ENCODE data around the gene ENTREP3. TPM values are rescaled to one million over a fixed set of nuclear protein-coding genes. Genes with fewer than 3 reads are reported as not detected.

The ENTREP3 gene
- total RNA-seq, 1 donor from 2014 or later, result 45.1 TPM

GRCh38 chr1:155287987-155288543 lies 32.8 kb upstream of the ENTREP3 start:
- DNase-seq, result no peak
- no peaks in the 10 kb centered on the region for H3K36me3 Mint-ChIP-seq (ENCODE audit: low read depth)

GRCh38 chr1:155286544-155286943 lies 31.3 kb upstream of the ENTREP3 start:
- no peak for DNase-seq
- Mint-ChIP-seq H3K4me3 (no peak overlapping the region), H3K4me1 (no peaks in the 10 kb centered on the region), H3K27me3 (peaks cover 6% of the 10 kb centered on the region), H3K9me3 (no peaks in the 10 kb centered on the region), H3K27ac (no peak overlapping the region), H3K36me3 (ENCODE audit: low read depth) (no peaks in the 10 kb centered on the region)
- intact Hi-C loops (cut with micrococcal nuclease), result no loop called here

More at GRCh38 chr1:155287987-155288543, 32.8 kb upstream of the ENTREP3 start:
- intact Hi-C loops (cut with micrococcal nuclease), result no loop called here
- Mint-ChIP-seq H3K9me3 (no peaks in the 10 kb centered on the region), H3K4me1 (no peaks in the 10 kb centered on the region), H3K4me3 (no peak overlapping the region), H3K27ac (no peak overlapping the region), H3K27me3 (peaks cover 13% of the 10 kb centered on the region)

- intact Hi-C loops (cut with micrococcal nuclease), result no loop called here
- H3K27me3 Mint-ChIP-seq, result peaks cover 3% of the 10 kb centered on the region
- H3K27ac Mint-ChIP-seq, result no peak overlapping the region
- no peaks in the 10 kb centered on the region for H3K4me1 Mint-ChIP-seq
- H3K4me3 Mint-ChIP-seq, result no peak overlapping the region
- no peaks in the 10 kb centered on the region for H3K9me3 Mint-ChIP-seq
- H3K36me3 Mint-ChIP-seq (ENCODE audit: low read depth), result no peaks in the 10 kb centered on the region
- DNase-seq, result no peak
Observed at GRCh38 chr1:155285631-155286044, 30.4 kb upstream of the ENTREP3 start.

- intact Hi-C loops (cut with micrococcal nuclease), result no loop called here
- Mint-ChIP-seq H3K9me3 (no peaks in the 10 kb centered on the region), H3K36me3 (ENCODE audit: low read depth) (no peaks in the 10 kb centered on the region), H3K27ac (no peak overlapping the region), H3K4me3 (no peak overlapping the region), H3K27me3 (peaks cover 1% of the 10 kb centered on the region), H3K4me1 (no peaks in the 10 kb centered on the region)
- no peak for DNase-seq
Observed at GRCh38 chr1:155285063-155285462, 29.8 kb upstream of the ENTREP3 start.

- Mint-ChIP-seq H3K27me3 (no peaks in the 10 kb centered on the region), H3K27ac (no peak overlapping the region), H3K9me3 (no peaks in the 10 kb centered on the region), H3K36me3 (ENCODE audit: low read depth) (no peaks in the 10 kb centered on the region), H3K4me3 (no peak overlapping the region), H3K4me1 (no peaks in the 10 kb centered on the region)
- intact Hi-C loops (cut with micrococcal nuclease), result no loop called here
- DNase-seq, result no peak
Observed at GRCh38 chr1:155284476-155284875, 29.2 kb upstream of the ENTREP3 start.

- no peak overlapping the region for H3K27ac Mint-ChIP-seq
- no peaks in the 10 kb centered on the region for H3K36me3 Mint-ChIP-seq (ENCODE audit: low read depth)
- no peaks in the 10 kb centered on the region for H3K4me1 Mint-ChIP-seq
- H3K9me3 Mint-ChIP-seq, result no peaks in the 10 kb centered on the region
- H3K27me3 Mint-ChIP-seq, result no peaks in the 10 kb centered on the region
- intact Hi-C loops (cut with micrococcal nuclease), result no loop called here
- no peak for DNase-seq
- no peak overlapping the region for H3K4me3 Mint-ChIP-seq
Observed at GRCh38 chr1:155282488-155283091, 27.3 kb upstream of the ENTREP3 start.

- H3K27me3 Mint-ChIP-seq, result no peaks in the 10 kb centered on the region
- H3K4me1 Mint-ChIP-seq, result peaks cover 12% of the 10 kb centered on the region
- no peak overlapping the region for H3K4me3 Mint-ChIP-seq
- no peak for DNase-seq
- no peak overlapping the region for H3K27ac Mint-ChIP-seq
- intact Hi-C loops (cut with micrococcal nuclease), result loop anchor here (10.0 kb wide), 1 partner anchor 316 kb away; no protein-coding TSS in a partner anchor
- H3K9me3 Mint-ChIP-seq, result no peaks in the 10 kb centered on the region
- no peaks in the 10 kb centered on the region for H3K36me3 Mint-ChIP-seq (ENCODE audit: low read depth)
Observed at GRCh38 chr1:155279268-155279667, 24.0 kb upstream of the ENTREP3 start.

- Mint-ChIP-seq H3K4me3 (peak overlapping the region; percentile 29), H3K27me3 (no peaks in the 10 kb centered on the region), H3K4me1 (peaks cover 15% of the 10 kb centered on the region), H3K9me3 (no peaks in the 10 kb centered on the region), H3K36me3 (ENCODE audit: low read depth) (no peaks in the 10 kb centered on the region), H3K27ac (no peak overlapping the region)
- intact Hi-C loops (cut with micrococcal nuclease), result loop anchor here (1.0 to 10.0 kb wide), 2 partner anchors 30 to 316 kb away; partner anchors contain the start of gene FDPS
- DNase-seq, result no peak
Observed at GRCh38 chr1:155278689-155279160, 23.4 kb upstream of the ENTREP3 start.

GRCh38 chr1:155277902-155278688 lies 22.8 kb upstream of the ENTREP3 start:
- Mint-ChIP-seq H3K27ac (no peak overlapping the region), H3K36me3 (ENCODE audit: low read depth) (peaks cover 1% of the 10 kb centered on the region), H3K4me3 (peak overlapping the region; percentile 75), H3K9me3 (no peaks in the 10 kb centered on the region), H3K4me1 (peaks cover 20% of the 10 kb centered on the region), H3K27me3 (no peaks in the 10 kb centered on the region)
- intact Hi-C loops (cut with micrococcal nuclease), result loop anchor here (1.0 to 10.0 kb wide), 5 partner anchors 16 to 317 kb away; partner anchors contain the start of genes FDPS and SCAMP3
- peak; percentile 93 for DNase-seq

- Mint-ChIP-seq H3K9me3 (no peaks in the 10 kb centered on the region), H3K27me3 (no peaks in the 10 kb centered on the region), H3K36me3 (ENCODE audit: low read depth) (peaks cover 8% of the 10 kb centered on the region), H3K4me1 (peaks cover 25% of the 10 kb centered on the region), H3K27ac (peak within 1 kb of the TSS; percentile 34), H3K4me3 (peak within 1 kb of the TSS; percentile 75)
- intact Hi-C loops (cut with micrococcal nuclease), result loop anchor here (1.0 to 10.0 kb wide), 4 partner anchors 15 to 318 kb away; partner anchors contain the start of gene SCAMP3
- peak; percentile 98 for DNase-seq
Observed at GRCh38 chr1:155277070-155277901, 22.0 kb upstream of the ENTREP3 start, which contains the start of gene HCN3. Gene HCN3 (plus strand): TSS chr1:155277463. CDS start chr1:155277591, 128 bp downstream.

- Mint-ChIP-seq H3K4me3 (peak within 1 kb of the TSS; percentile 100), H3K4me1 (peaks cover 34% of the 10 kb centered on the region), H3K27ac (peak within 1 kb of the TSS; percentile 98), H3K36me3 (ENCODE audit: low read depth) (peaks cover 35% of the 10 kb centered on the region), H3K9me3 (no peaks in the 10 kb centered on the region), H3K27me3 (no peaks in the 10 kb centered on the region)
- intact Hi-C loops (cut with micrococcal nuclease), result loop anchor here (1.0 to 10.0 kb wide), 3 partner anchors 11 to 321 kb away; partner anchors contain the start of gene SCAMP3
- peak; percentile 99 for DNase-seq
Observed at GRCh38 chr1:155273343-155274245, 18.3 kb upstream of the ENTREP3 start, which contains the start of gene CLK2. Gene CLK2 (minus strand): TSS chr1:155273504. CDS start chr1:155270977, 2,527 bp downstream.
